Amniotic stem cell (primary cell): Measurements from ENCODE around the gene MAPK8.

Source experiments
- DNase-seq: peaks from one replicate; lab custom pipeline; 2025; lab: John Stamatoyannopoulos, UW

The MAPK8 gene

GRCh38 chr10:48477616-48478015 lies 171.1 kb downstream of the MAPK8 start:
- DNase-seq, result no peak

DNA sequence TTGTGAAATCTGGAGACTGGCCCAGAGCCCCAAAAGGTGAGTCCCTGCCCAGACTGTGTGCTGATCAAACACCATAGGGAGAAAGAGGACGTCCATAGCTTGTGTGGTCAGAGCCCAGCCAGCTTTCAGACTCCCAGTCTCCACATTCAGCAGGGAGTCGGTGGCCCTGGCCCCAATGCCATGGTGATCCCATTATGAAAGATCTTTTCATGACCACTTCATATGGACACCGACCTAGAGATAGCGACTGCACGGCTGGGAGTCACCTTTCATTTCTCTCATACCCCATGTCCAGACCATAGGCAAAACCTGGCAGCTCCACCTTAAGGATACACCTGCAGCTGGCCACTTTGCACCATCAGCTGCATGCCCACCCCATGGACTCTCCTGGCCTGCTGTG lies 172.0 kb downstream of the MAPK8 start:
- no peak for DNase-seq

- no peak for DNase-seq
Measured at GRCh38 chr10:48478980-48479811, 172.7 kb downstream of the MAPK8 start.

DNA sequence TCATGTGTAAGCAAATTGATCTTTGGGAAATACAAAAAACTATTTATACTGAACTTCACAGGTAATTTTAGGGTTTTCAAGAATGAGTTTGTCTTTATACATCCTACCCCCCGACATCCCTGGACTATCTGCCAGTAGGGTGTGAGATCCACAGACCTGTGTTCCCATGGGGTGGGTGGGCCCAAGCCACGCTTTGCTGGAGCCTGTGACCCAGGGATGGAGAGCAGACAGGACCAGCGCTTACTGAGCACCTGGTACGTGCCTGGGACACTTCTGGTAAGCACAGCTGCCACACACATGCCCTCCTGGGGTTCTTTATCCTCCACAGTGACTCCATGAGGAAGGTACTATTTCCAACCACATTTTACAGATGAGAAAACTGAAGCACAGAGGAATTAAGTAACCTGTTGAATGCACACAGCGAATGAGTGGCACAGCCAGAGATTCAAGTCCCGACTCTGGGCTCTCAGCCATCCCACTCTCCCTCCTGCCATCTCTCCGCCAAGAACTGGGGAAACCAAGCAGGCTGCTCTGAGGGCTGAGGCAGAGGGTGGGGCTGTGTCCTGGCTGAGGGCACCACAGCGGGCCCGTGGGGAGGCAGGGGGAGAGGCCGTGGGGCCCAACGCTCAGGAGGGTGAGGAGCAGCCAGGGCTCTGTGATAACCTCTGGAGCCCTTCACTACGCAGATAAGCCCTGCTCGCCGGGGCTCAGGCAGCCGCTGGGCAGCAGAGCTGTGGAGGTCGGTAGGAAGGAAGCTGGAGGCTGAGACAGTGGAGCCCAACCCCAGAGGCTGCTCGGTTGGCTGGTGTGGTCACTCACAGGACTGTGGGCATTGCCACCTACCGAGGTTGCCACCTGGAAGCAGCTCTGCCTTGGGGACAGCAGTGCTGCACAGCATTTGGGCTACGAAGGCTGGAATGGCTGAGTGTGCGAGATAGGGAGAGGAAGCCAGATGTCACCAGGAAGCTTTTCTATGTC lies 174.2 kb downstream of the MAPK8 start:
- no peak for DNase-seq

DNA sequence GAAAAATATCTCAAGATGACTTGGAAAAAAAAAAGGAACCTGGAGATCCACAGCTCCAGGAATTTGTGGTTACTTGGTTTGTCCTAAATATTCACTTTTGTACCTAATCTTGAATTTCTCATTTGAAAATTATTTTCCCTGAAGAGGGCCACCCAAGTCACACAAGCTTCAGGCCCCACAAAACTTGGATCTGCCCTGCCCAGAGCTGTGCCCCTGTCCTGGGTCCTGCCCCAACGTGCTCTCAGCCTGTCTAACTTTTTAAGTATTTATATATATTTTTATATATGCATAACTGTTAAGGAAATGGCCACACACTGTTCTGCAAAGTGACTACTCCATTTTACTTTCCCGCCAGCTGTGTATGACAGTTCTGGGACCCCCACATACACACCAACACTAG lies 174.9 kb downstream of the MAPK8 start:
- no peak for DNase-seq

DNA sequence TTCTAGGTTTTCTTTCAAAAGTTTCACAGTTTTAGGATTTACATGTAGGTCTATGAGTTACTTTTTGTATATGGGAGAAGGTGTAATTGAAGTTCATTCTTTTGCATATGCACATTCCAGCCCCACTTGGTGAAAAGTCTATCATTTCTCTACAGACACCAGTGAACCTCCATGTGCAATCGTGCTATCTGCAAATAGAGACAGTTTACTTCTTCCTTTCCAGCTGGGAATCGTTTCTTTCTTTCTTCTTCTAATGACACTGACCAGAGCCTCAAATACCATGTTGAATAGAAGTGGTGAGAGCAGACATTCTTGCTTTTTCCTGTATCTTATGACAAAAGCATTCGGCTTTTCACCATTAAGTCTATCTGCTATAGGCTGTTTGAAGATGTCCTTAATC lies 175.7 kb downstream of the MAPK8 start:
- DNase-seq, result no peak

- DNase-seq, result no peak
Measured at GRCh38 chr10:48484911-48485310, 178.4 kb downstream of the MAPK8 start.

GRCh38 chr10:48485711-48486110 lies 179.2 kb downstream of the MAPK8 start:
- no peak for DNase-seq

GRCh38 chr10:48487244-48487643 lies 180.8 kb downstream of the MAPK8 start:
- no peak for DNase-seq
